ENCODE measurements around the gene HERPUD1.

- TF ChIP-seq CTCF (conservative IDR thresholded peaks at IDR 0.05; ENCODE audit: low read length) (no peak), EZH2phosphoT487 (IDR thresholded peaks at IDR 0.05; ENCODE audit: borderline replicate concordance, low read depth, low read length) (no peak)
These were observed 62.4 kb downstream of the HERPUD1 start for GRCh38 chr16:56994311-56994710.
